SH-SY5Y (cell line): ENCODE data around the gene TM4SF4.

Experiments
- GATA2 ChIP-seq: IDR thresholded peaks from 2 replicates; pipeline ENCODE4 v1.6.1; 2011; ENCODE audit warnings: mild to moderate bottlenecking, low read depth, low read length
- GATA3 ChIP-seq: IDR thresholded peaks from 2 replicates; pipeline ENCODE4 v1.6.1; 2011; ENCODE audit warnings: low read depth, mild to moderate bottlenecking, low read length, moderate library complexity

DNA sequence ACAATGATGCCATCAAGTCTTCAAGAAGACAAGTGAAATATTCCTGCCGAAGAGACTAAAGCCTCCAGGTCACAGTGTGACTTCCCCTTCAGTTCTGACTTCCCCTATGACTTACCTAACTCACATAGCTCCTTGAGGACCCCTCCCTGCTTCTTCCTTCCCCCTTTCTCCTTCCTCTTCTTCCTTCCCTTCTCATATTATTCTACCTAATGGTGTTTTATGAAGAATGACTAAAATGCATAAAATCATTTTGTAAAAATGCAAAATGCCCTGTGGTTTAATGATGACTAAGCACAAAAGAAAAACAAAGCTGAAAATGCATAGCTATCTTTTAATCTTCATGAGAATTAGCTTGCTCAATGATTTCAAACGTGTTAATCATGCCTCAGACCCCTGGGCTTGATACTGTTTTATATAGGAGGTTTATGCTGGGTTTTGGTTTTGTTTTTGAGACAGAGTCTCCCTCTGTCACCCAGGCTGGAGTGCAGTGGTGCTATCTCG lies 26.1 kb upstream of the TM4SF4 start:
- TF ChIP-seq GATA2 (no peak), GATA3 (no peak)
